AG08395 (cell line): ENCODE measurements around the gene ILF2.

Experiments
- DNase-seq: peaks from one replicate; pipeline ENCODE4 v3.0.0; 2012; ENCODE audit warnings: mixed read lengths, low spot score

Gene ILF2

GRCh38 chr1:153627715-153628626 lies 42.8 kb downstream of the ILF2 start, which contains the start of gene S100A1:
Gene S100A1, plus strand, starts transcription at chr1:153628434. Its CDS starts 2,088 bp downstream, at chr1:153630522.
- DNase-seq: no peak

DNA sequence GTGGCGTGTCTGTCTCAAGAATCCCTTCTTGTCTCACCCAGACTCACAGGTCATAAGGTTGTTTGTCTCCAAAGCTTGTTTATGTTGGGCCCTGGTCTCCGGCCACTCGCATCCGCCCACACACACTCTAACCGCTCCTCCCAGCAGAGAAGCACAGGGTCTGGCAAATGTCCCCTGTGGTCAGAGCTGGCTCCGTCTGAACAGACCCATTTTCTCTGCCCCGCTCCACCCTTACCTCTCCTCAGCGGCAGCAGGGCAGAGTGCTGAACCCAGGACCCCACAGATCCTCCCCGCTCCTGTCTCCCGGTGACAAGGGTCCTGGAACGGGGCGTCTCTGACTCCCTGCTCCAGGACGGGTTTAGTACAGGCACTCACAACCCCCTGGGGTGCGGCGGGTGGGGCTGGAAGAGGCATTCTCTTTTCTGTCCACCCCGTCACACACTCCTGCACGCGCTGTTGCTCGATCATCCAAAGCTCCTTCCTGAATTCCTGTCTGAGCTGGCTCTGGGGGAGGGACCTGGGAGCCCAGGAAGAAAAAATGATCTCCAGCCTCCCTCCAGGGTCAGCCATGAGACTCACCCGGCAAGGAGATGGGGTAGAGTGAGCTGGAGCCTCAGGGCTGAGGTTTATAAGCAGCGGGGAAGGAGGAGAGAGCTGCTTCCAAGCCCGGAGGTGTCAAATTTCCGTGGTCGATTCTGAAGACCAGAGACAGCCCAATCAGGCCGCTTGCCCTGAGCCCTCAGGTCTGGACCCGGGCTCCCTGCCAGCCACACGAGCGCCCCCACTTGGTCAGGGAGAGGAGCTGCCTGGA lies 43.7 kb downstream of the ILF2 start, which contains the start of gene S100A13:
TSS of gene S100A13 (minus strand) at position 602 of the 811 bp plus-strand sequence. CDS start 1,033 bp downstream, outside the sequence.
- peak; percentile 93 for DNase-seq

GRCh38 chr1:153626477-153626903 lies 44.3 kb downstream of the ILF2 start:
- no peak for DNase-seq

- DNase-seq: no peak
These were observed 45.7 kb downstream of the ILF2 start for GRCh38 chr1:153624965-153625611.

DNA sequence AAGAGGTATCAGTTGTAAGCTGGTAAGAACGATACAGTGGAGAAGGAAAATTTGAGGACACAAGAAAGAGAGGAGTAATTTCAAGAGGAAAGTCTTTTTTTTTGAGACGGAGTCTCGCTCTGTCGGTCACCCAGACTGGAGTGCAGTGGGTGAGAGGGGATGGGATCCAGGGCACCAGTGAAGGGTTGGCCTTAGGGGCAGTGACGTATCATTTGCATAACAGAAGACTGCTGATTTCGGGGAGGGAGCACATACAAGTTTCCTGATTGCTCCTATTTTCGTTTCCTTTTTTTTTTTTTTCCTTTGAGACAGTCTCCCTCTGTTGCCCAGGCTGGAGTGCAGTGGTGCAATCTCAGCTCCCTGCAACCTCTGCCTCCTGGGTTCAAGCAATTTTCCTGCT lies 47.7 kb downstream of the ILF2 start:
- DNase-seq: no peak

GRCh38 chr1:153619171-153619570 lies 51.6 kb downstream of the ILF2 start:
- DNase-seq: no peak

DNA sequence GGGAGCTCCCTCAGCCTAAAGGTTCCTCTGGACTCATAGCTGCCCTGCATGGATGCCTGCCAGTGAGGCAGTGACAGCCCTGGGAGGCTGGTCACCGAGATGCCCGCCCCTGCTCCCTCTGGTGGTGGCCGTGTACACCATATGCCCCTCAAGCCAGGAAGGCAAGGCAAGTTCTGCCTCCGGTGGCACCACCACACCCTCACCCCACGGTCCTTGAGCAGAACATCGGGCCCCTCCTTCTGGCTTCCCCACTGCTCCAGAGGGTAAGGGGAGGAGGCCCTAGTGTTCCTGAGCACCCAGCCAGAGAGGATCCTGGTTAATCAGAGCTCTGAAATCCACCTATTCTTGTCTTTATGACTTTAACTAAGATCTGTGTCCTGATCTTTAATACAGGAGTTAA lies 53.1 kb downstream of the ILF2 start:
- DNase-seq: peak; percentile 70

GRCh38 chr1:153616917-153617311 lies 53.9 kb downstream of the ILF2 start:
- DNase-seq: no peak

DNA sequence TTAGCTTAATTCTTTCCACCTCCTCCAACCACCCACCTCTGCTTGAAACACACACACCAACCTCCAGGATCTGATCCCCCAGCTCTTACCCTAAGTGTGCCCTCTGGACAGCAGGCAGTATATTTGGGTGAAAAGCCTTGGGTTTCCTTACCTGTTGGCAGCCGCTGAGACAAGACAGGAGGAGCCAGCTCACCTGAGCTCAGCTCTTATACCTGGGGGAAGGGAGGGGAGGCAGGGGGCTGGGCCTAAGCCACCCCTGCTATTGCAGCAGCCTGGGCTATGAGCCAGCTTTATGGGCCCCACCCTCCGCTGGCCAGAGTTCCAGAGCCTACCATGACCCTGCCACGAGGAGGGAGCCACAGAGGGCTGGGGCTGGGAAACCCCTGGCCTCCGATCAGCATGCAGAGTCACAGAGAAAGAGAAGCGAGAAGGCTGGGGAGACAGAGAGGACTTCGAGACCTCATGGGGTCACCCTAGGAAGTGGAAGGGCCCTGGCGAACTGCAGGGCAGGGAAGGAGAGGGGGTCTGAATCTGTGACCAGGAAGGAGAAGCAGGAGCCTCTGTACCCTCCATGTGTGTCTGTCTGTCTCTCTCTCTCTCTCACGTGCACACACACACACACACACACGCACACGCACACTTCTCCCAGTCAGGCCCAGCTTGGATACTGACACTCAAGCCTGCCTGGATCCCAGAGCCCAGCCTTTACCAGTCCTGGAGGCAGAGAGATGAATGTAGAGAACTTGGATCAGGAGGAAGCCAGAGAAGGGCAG lies 54.5 kb downstream of the ILF2 start, which contains the start of gene S100A14:
TSS of gene S100A14 (minus strand) at position 182 of the 773 bp plus-strand sequence. CDS start 467 bp downstream, outside the sequence.
- no peak for DNase-seq

DNA sequence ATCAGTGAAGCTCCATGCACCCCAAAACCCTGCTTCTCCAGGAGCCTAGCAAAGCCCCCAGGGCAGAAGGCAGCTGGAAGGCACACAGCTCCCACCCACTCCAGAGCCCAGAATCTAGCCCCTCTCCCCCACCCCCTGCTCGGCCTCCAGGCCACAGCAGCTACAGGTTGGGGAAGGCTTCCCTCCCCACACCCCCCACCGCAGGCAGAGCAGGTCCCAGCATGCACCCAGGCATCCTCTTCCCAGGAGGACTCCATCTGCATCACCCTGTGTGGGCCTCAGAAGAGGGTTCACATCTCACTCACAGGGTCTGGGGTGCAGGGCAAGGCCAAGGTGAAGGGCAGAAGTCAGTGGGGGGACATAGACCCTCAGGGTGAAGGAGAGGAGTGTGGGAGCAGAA lies 55.4 kb downstream of the ILF2 start:
- DNase-seq: no peak

- no peak for DNase-seq
These were observed 55.9 kb downstream of the ILF2 start for GRCh38 chr1:153614906-153615305.

GRCh38 chr1:153614189-153614900 lies 56.4 kb downstream of the ILF2 start:
- DNase-seq: peak; percentile 30

- DNase-seq: no peak
These were observed 57.4 kb downstream of the ILF2 start for GRCh38 chr1:153613406-153613805.

GRCh38 chr1:153612755-153613331 lies 58.0 kb downstream of the ILF2 start, which contains the start of gene S100A16:
Gene S100A16, minus strand, starts transcription at chr1:153613137. Its CDS starts 4,986 bp downstream, at chr1:153608151.
- peak; percentile 90 for DNase-seq

DNA sequence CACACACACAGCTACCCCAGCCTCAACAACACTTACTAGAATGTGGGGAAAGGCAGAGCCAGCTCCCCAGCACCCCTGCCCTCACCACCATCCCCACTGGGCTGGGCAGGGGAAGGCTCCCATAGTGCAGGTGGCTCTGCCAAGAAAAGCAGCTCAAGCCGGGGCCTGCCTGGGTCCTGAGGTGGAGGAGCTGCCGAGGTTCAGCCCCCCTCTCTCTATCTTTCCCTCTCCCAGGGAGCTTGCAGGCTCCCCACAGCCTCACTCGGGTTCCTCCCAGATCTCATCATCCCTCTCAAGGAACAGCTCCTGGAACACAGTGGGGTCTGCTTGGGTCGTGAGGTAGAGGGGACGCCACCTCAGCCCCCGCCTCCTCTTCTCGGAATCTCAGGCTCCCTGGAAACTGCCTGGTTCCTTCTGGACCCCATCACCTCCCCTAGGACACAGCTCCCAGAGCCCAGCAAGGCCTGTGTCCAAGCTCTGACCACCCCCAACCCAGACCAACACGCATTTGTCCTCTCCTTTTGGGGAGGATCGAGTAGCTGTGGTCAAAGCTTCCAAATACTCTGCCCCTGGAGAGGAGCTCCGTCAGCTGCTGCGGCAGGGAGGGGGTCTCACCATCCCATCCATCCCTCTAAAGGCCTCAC lies 58.6 kb downstream of the ILF2 start:
- DNase-seq: no peak
